ENCODE results near the gene IGLON5.

IGLON5 gene

DNA sequence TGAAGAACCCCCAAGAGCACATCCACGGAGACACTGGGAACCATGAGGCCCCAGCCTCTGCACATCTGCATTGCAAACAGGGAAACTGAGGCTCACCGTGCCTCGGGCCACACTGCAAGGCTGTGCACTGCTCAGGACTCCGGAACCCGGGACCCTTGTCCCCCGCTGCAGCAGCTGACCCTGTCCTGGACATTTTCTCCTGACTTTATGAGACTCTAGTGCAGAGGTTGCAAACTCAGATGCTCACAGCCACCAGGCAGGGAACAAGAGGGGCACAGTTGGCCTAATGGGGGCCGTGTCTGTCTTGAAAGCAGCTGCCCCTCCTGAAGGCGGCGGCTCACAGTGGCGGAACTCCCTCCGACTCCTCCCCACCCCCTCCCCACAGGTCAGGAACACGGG lies 16.5 kb upstream of the IGLON5 start:
- DNase-seq (ENCODE audit: low read depth): no peak
- H3K4me3 ChIP-seq (ENCODE audit: control insufficient read depth, low read depth, low read length): no peak overlapping the region
- TF ChIP-seq, protein P1, sequence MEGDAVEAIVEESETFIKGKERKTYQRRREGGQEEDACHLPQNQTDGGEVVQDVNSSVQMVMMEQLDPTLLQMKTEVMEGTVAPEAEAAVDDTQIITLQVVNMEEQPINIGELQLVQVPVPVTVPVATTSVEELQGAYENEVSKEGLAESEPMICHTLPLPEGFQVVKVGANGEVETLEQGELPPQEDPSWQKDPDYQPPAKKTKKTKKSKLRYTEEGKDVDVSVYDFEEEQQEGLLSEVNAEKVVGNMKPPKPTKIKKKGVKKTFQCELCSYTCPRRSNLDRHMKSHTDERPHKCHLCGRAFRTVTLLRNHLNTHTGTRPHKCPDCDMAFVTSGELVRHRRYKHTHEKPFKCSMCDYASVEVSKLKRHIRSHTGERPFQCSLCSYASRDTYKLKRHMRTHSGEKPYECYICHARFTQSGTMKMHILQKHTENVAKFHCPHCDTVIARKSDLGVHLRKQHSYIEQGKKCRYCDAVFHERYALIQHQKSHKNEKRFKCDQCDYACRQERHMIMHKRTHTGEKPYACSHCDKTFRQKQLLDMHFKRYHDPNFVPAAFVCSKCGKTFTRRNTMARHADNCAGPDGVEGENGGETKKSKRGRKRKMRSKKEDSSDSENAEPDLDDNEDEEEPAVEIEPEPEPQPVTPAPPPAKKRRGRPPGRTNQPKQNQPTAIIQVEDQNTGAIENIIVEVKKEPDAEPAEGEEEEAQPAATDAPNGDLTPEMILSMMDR (IDR thresholded peaks at IDR 0.05; ENCODE audit: control insufficient read depth, insufficient read depth, low read depth, low read length, missing control alignments): no peak

GRCh38 chr19:51295382-51296126 lies 15.9 kb upstream of the IGLON5 start:
- H3K4me3 ChIP-seq (ENCODE audit: control insufficient read depth, low read depth, low read length): no peak overlapping the region
- TF ChIP-seq, protein P1 (IDR thresholded peaks at IDR 0.05; ENCODE audit: control insufficient read depth, insufficient read depth, low read depth, low read length, missing control alignments): no peak
- DNase-seq (ENCODE audit: low read depth): no peak

GRCh38 chr19:51296336-51297093 lies 14.9 kb upstream of the IGLON5 start:
- TF ChIP-seq, protein P1 (IDR thresholded peaks at IDR 0.05; ENCODE audit: control insufficient read depth, insufficient read depth, low read depth, low read length, missing control alignments): no peak
- no peak overlapping the region for H3K4me3 ChIP-seq (ENCODE audit: control insufficient read depth, low read depth, low read length)
- no peak for DNase-seq (ENCODE audit: low read depth)

DNA sequence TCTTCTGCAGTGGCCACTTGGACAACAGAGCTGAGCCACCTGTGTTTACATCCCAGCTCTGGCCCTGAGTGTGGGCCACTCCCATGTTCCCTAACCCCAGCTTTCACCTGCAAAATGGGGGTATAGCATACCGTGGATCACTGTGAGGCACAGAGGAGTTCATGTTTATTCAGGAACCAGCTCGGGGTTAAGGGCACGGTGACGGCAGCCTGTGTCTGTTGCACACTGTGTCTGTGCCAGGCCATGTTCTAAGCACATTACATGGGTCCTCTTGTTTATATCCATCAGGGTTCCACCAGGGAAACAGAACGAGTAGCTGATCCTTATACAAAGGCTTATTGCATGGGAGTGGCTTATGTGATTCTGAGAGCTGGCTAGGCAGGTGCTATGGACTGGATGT lies 14.0 kb upstream of the IGLON5 start:
- H3K4me3 ChIP-seq (ENCODE audit: control insufficient read depth, low read depth, low read length): no peak overlapping the region
- TF ChIP-seq, protein P1 (IDR thresholded peaks at IDR 0.05; ENCODE audit: control insufficient read depth, insufficient read depth, low read depth, low read length, missing control alignments): no peak
- no peak for DNase-seq (ENCODE audit: low read depth)

- no peak overlapping the region for H3K4me3 ChIP-seq (ENCODE audit: control insufficient read depth, low read depth, low read length)
- no peak for DNase-seq (ENCODE audit: low read depth)
- TF ChIP-seq, protein P1 (IDR thresholded peaks at IDR 0.05; ENCODE audit: control insufficient read depth, insufficient read depth, low read depth, low read length, missing control alignments): no peak
These were observed 10.2 kb upstream of the IGLON5 start for GRCh38 chr19:51301266-51301665.

- no peak for DNase-seq (ENCODE audit: low read depth)
- TF ChIP-seq, protein P1 (IDR thresholded peaks at IDR 0.05; ENCODE audit: control insufficient read depth, insufficient read depth, low read depth, low read length, missing control alignments): no peak
- H3K4me3 ChIP-seq (ENCODE audit: control insufficient read depth, low read depth, low read length): no peak overlapping the region
These were observed 6.0 kb upstream of the IGLON5 start for GRCh38 chr19:51305479-51305878.

Measured in AG09309 (cell line).